ENCODE data around the gene TMEM119. TPM values are rescaled to one million over a fixed set of nuclear protein-coding genes. Genes with fewer than 3 reads are reported as not detected.
"Not testable (repeated sequence)": the region's sequence is repeated elsewhere in the genome, so short reads cannot be mapped to it uniquely, and the experiment has no call there.

The TMEM119 gene
- total RNA-seq, 1 donor from 2014 or later = 251 TPM

- no peak overlapping the region for H3K27ac ChIP-seq
- no peaks in the 10 kb centered on the region for H3K36me3 ChIP-seq
- H3K4me1 ChIP-seq = no peaks in the 10 kb centered on the region
- no peak for DNase-seq (ENCODE audit: low spot score in 2 of 2)
- no peaks in the 10 kb centered on the region for H3K27me3 ChIP-seq
- no peak overlapping the region for H3K4me3 ChIP-seq
- H3K9me3 ChIP-seq = no peaks in the 10 kb centered on the region
- no peak for TF ChIP-seq CTCF (IDR thresholded peaks at IDR 0.05)
- intact Hi-C loops (cut with DNase I) = no loop called here
Measured at GRCh38 chr12:108594323-108594903, 3.5 kb downstream of the TMEM119 start.

GRCh38 chr12:108592033-108592909 is 5.6 kb downstream of the TMEM119 start:
- TF ChIP-seq CTCF (IDR thresholded peaks at IDR 0.05) = no peak
- Histone ChIP-seq H3K27ac (no peak overlapping the region), H3K9me3 (no peaks in the 10 kb centered on the region), H3K4me1 (no peaks in the 10 kb centered on the region), H3K27me3 (no peaks in the 10 kb centered on the region), H3K36me3 (no peaks in the 10 kb centered on the region), H3K4me3 (no peak overlapping the region)
- no peak for DNase-seq (ENCODE audit: low spot score in 2 of 2)
- intact Hi-C loops (cut with DNase I) = no loop called here

GRCh38 chr12:108591267-108591980 is 6.5 kb downstream of the TMEM119 start:
- Histone ChIP-seq H3K4me3 (no peak overlapping the region), H3K36me3 (no peaks in the 10 kb centered on the region), H3K27ac (no peak overlapping the region), H3K27me3 (no peaks in the 10 kb centered on the region), H3K4me1 (no peaks in the 10 kb centered on the region), H3K9me3 (no peaks in the 10 kb centered on the region)
- no peak for DNase-seq (ENCODE audit: low spot score in 2 of 2)
- TF ChIP-seq CTCF (IDR thresholded peaks at IDR 0.05) = no peak
- intact Hi-C loops (cut with DNase I) = no loop called here

GRCh38 chr12:108590463-108590862 is 7.4 kb downstream of the TMEM119 start:
- H3K27ac ChIP-seq; H3K4me1 ChIP-seq; DNase-seq (ENCODE audit: low spot score in 2 of 2); H3K4me3 ChIP-seq; H3K36me3 ChIP-seq; H3K9me3 ChIP-seq; H3K27me3 ChIP-seq; intact Hi-C loops (cut with DNase I): not testable (repeated sequence)

- no peak overlapping the region for H3K27ac ChIP-seq
- no peaks in the 10 kb centered on the region for H3K9me3 ChIP-seq
- H3K27me3 ChIP-seq = no peaks in the 10 kb centered on the region
- H3K4me3 ChIP-seq = no peak overlapping the region
- intact Hi-C loops (cut with DNase I) = no loop called here
- no peak for DNase-seq (ENCODE audit: low spot score in 2 of 2)
- TF ChIP-seq CTCF (IDR thresholded peaks at IDR 0.05) = no peak
- H3K36me3 ChIP-seq = no peaks in the 10 kb centered on the region
- no peaks in the 10 kb centered on the region for H3K4me1 ChIP-seq
Measured at GRCh38 chr12:108589840-108590229, 8.0 kb downstream of the TMEM119 start.

All from ascending aorta (tissue), 2 donors.